Activated naive CD8-positive, alpha-beta T cell treated with anti-CD3 and anti-CD28 coated beads, Interleukin-2, amount 10 ng/mL, durations not matched to agents 7 days and 5 days (primary cell): Measurements from ENCODE around the gene ZNF48. TPM values are rescaled to one million over a fixed set of nuclear protein-coding genes. Genes with fewer than 3 reads are reported as not detected.

Experiments used
- ATAC-seq: fragments of 150-1000 bp; cut with Tn5 transposase; one replicate; pipeline ENCODE4 v1.10.0; 2021; ENCODE audit warnings: low read depth, moderate library complexity
- POLR2A ChIA-PET: fragments of 350-600 bp; sonication (Branson Sonifier 250); formaldehyde crosslinking; loops from one replicate; lab custom pipeline; 2021; ENCODE audit warnings: antibody characterized with exemption; lab: Charles Lee
- DNase-seq: peaks from one replicate; pipeline ENCODE4 v3.0.0; 2021
- H3K27ac Mint-ChIP-seq: one replicate; pipeline ENCODE4 v1.8.0; 2022; ENCODE audit warnings: mild to moderate bottlenecking, mixed read lengths
- H3K27me3 Mint-ChIP-seq: one replicate; pipeline ENCODE4 v1.8.0; 2022; ENCODE audit warnings: mild to moderate bottlenecking, moderate library complexity, mixed read lengths
- H3K36me3 Mint-ChIP-seq: one replicate; pipeline ENCODE4 v1.8.0; 2021; ENCODE audit warnings: mild to moderate bottlenecking, mixed read lengths
- H3K4me1 Mint-ChIP-seq: one replicate; pipeline ENCODE4 v1.8.0; 2021; ENCODE audit warnings: mixed read lengths
- H3K4me3 Mint-ChIP-seq: one replicate; pipeline ENCODE4 v1.8.0; 2022; ENCODE audit warnings: mild to moderate bottlenecking, moderate library complexity, mixed read lengths
- H3K9me3 Mint-ChIP-seq: one replicate; pipeline ENCODE4 v1.8.0; 2021; ENCODE audit warnings: mixed read lengths
- total RNA-seq, 2 experiments: library from RNA; stranded (reverse); gene quantifications; one replicate each; pipeline ENCODE4 v1.2.3, GENCODE V29; 2021

The ZNF48 gene
- total RNA-seq, 2 experiments from 2014 or later, result 14.4 to 15.5 TPM

- POLR2A ChIA-PET, result interaction anchor here (0.6 to 2.3 kb wide), 5 partner anchors 10 to 42 kb away, joined by 3 to 7 read pairs (median 3); partner anchors contain the start of genes SEPTIN1 and ZNF771
- Mint-ChIP-seq H3K36me3 (peaks cover 28% of the 10 kb centered on the region), H3K4me3 (peak overlapping the region; percentile 93), H3K27me3 (no peaks in the 10 kb centered on the region), H3K9me3 (no peaks in the 10 kb centered on the region), H3K27ac (peak overlapping the region; percentile 57), H3K4me1 (peaks cover 48% of the 10 kb centered on the region)
- ATAC-seq (no peak), DNase-seq (no peak)
Observed at GRCh38 chr16:30367349-30368009, 27.7 kb upstream of the ZNF48 start.

GRCh38 chr16:30368122-30368791, 27.0 kb upstream of the ZNF48 start:
- DNase-seq (no peak), ATAC-seq (no peak)
- Mint-ChIP-seq H3K36me3 (peaks cover 23% of the 10 kb centered on the region), H3K4me1 (peaks cover 44% of the 10 kb centered on the region), H3K4me3 (peak overlapping the region; percentile 93), H3K27ac (peak overlapping the region; percentile 78), H3K27me3 (no peaks in the 10 kb centered on the region), H3K9me3 (no peaks in the 10 kb centered on the region)
- POLR2A ChIA-PET, result interaction anchor here (0.6 to 4.1 kb wide), 11 partner anchors 10 to 183 kb away, joined by 3 to 71 read pairs (median 5); partner anchors contain the start of genes SEPTIN1 and ZNF771

- H3K4me1 Mint-ChIP-seq, result peaks cover 44% of the 10 kb centered on the region
- POLR2A ChIA-PET, result interaction anchor here (0.7 to 4.1 kb wide), 9 partner anchors 9 to 185 kb away, joined by 3 to 71 read pairs (median 6); partner anchors contain the start of genes CORO1A and SEPTIN1
Observed at GRCh38 chr16:30368792-30369090, 26.5 kb upstream of the ZNF48 start.

GRCh38 chr16:30369091-30369937, 25.9 kb upstream of the ZNF48 start:
- Mint-ChIP-seq H3K9me3 (no peaks in the 10 kb centered on the region), H3K27ac (peak overlapping the region; percentile 78), H3K4me1 (peaks cover 43% of the 10 kb centered on the region), H3K4me3 (peak overlapping the region; percentile 93), H3K36me3 (peaks cover 19% of the 10 kb centered on the region), H3K27me3 (no peaks in the 10 kb centered on the region)
- POLR2A ChIA-PET, result interaction anchor here (0.7 to 4.1 kb wide), 10 partner anchors 9 to 186 kb away, joined by 3 to 71 read pairs (median 6); partner anchors contain the start of genes CORO1A and SEPTIN1
- DNase-seq (peak; percentile 50), ATAC-seq (no peak)

More at GRCh38 chr16:30368792-30369090, 26.5 kb upstream of the ZNF48 start:
- H3K27me3 Mint-ChIP-seq, result no peaks in the 10 kb centered on the region
- ATAC-seq, result no peak
- DNase-seq, result no peak
- peak overlapping the region; percentile 93 for H3K4me3 Mint-ChIP-seq
- peak overlapping the region; percentile 78 for H3K27ac Mint-ChIP-seq
- no peaks in the 10 kb centered on the region for H3K9me3 Mint-ChIP-seq
- H3K36me3 Mint-ChIP-seq, result peaks cover 19% of the 10 kb centered on the region

- Mint-ChIP-seq H3K27ac (peak overlapping the region; percentile 99), H3K4me3 (peak overlapping the region; percentile 96), H3K36me3 (peaks cover 19% of the 10 kb centered on the region), H3K4me1 (peaks cover 42% of the 10 kb centered on the region), H3K27me3 (no peaks in the 10 kb centered on the region), H3K9me3 (no peaks in the 10 kb centered on the region)
- POLR2A ChIA-PET, result interaction anchor here (0.8 to 4.1 kb wide), 11 partner anchors 11 to 187 kb away, joined by 3 to 71 read pairs (median 6); partner anchors contain the start of genes CD2BP2, CORO1A, SEPTIN1 and ZNF48
- DNase-seq (no peak), ATAC-seq (peak; percentile 0)
Observed at GRCh38 chr16:30369938-30370455, 25.2 kb upstream of the ZNF48 start.

- peak; percentile 83 for ATAC-seq
- Mint-ChIP-seq H3K9me3 (no peaks in the 10 kb centered on the region), H3K4me1 (peaks cover 40% of the 10 kb centered on the region), H3K4me3 (peak within 1 kb of the TSS; percentile 96), H3K27ac (peak within 1 kb of the TSS; percentile 99), H3K27me3 (no peaks in the 10 kb centered on the region), H3K36me3 (peaks cover 19% of the 10 kb centered on the region)
- POLR2A ChIA-PET, result interaction anchor here (0.5 to 4.1 kb wide), 20 partner anchors 9 to 752 kb away, joined by 3 to 71 read pairs (median 5); partner anchors contain the start of genes ALDOA, CD2BP2, CORO1A and SEPTIN1
- peak; percentile 96 for DNase-seq
Observed at GRCh38 chr16:30370456-30371247, 24.6 kb upstream of the ZNF48 start, which contains the start of gene TBC1D10B. Gene TBC1D10B (minus strand): TSS chr16:30370494. CDS start chr16:30370183, 311 bp downstream.

- no peaks in the 10 kb centered on the region for H3K9me3 Mint-ChIP-seq
- POLR2A ChIA-PET, result interaction anchor here (0.8 to 4.1 kb wide), 15 partner anchors 10 to 306 kb away, joined by 3 to 71 read pairs (median 5); partner anchors contain the start of genes ALDOA, CD2BP2, CORO1A and SEPTIN1
- no peaks in the 10 kb centered on the region for H3K27me3 Mint-ChIP-seq
- no peak for ATAC-seq
- H3K27ac Mint-ChIP-seq, result peak overlapping the region; percentile 99
- DNase-seq, result no peak
- H3K36me3 Mint-ChIP-seq, result peaks cover 17% of the 10 kb centered on the region
- H3K4me3 Mint-ChIP-seq, result peak overlapping the region; percentile 96
- peaks cover 37% of the 10 kb centered on the region for H3K4me1 Mint-ChIP-seq
Observed at GRCh38 chr16:30371248-30371816, 23.9 kb upstream of the ZNF48 start.

- Mint-ChIP-seq H3K9me3 (no peaks in the 10 kb centered on the region), H3K4me1 (peaks cover 31% of the 10 kb centered on the region), H3K36me3 (peaks cover 10% of the 10 kb centered on the region), H3K4me3 (peak overlapping the region; percentile 96), H3K27me3 (no peaks in the 10 kb centered on the region), H3K27ac (peak overlapping the region; percentile 99)
- POLR2A ChIA-PET, result interaction anchor here (0.8 to 4.1 kb wide), 5 partner anchors 10 to 200 kb away, joined by 3 to 71 read pairs (median 11); partner anchors contain the start of genes SEPTIN1, ZNF48 and ZNF688
- DNase-seq (no peak), ATAC-seq (no peak)
Observed at GRCh38 chr16:30372038-30372712, 23.0 kb upstream of the ZNF48 start.

GRCh38 chr16:30372725-30373124, 22.5 kb upstream of the ZNF48 start:
- no peaks in the 10 kb centered on the region for H3K27me3 Mint-ChIP-seq
- H3K4me1 Mint-ChIP-seq, result peaks cover 28% of the 10 kb centered on the region
- peaks cover 7% of the 10 kb centered on the region for H3K36me3 Mint-ChIP-seq
- H3K9me3 Mint-ChIP-seq, result no peaks in the 10 kb centered on the region
- no peak for ATAC-seq
- no peak overlapping the region for H3K4me3 Mint-ChIP-seq
- peak overlapping the region; percentile 71 for H3K27ac Mint-ChIP-seq
- DNase-seq, result no peak
- POLR2A ChIA-PET, result interaction anchor here (2.9 to 4.1 kb wide), 2 partner anchors 9 to 187 kb away, joined by 11 to 71 read pairs; partner anchors contain the start of gene SEPTIN1

GRCh38 chr16:30374538-30374937, 20.7 kb upstream of the ZNF48 start, which contains the start of gene MYL11:
Gene MYL11 (plus strand): TSS chr16:30374802. CDS start chr16:30374858, 56 bp downstream.
- POLR2A ChIA-PET, result interaction anchor here (1.4 kb wide), 1 partner anchor 9 kb away, joined by 3 read pairs; no protein-coding TSS in a partner anchor
- ATAC-seq, result no peak
- peak within 1 kb of the TSS; percentile 74 for H3K27ac Mint-ChIP-seq

GRCh38 chr16:30375864-30376263, 19.4 kb upstream of the ZNF48 start:
- no peak for DNase-seq
- H3K27me3 Mint-ChIP-seq, result no peaks in the 10 kb centered on the region
- no peaks in the 10 kb centered on the region for H3K9me3 Mint-ChIP-seq
- peaks cover 31% of the 10 kb centered on the region for H3K4me1 Mint-ChIP-seq
- no peak for ATAC-seq
- peaks cover 18% of the 10 kb centered on the region for H3K36me3 Mint-ChIP-seq
- H3K4me3 Mint-ChIP-seq, result no peak overlapping the region
- POLR2A ChIA-PET, result no interaction called here
- peak overlapping the region; percentile 74 for H3K27ac Mint-ChIP-seq

More at GRCh38 chr16:30374538-30374937, 20.7 kb upstream of the ZNF48 start, which contains the start of gene MYL11:
- Mint-ChIP-seq H3K4me3 (no peak within 1 kb of the TSS), H3K4me1 (peaks cover 21% of the 10 kb centered on the region), H3K27me3 (no peaks in the 10 kb centered on the region), H3K36me3 (peaks cover 9% of the 10 kb centered on the region), H3K9me3 (no peaks in the 10 kb centered on the region)
- DNase-seq, result no peak
